Activated CD4-positive, CD25-positive, alpha-beta regulatory T cell treated with anti-CD3 and anti-CD28 coated beads, Interleukin-2, amount 50 U/mL, for 72 hours (primary cell): ENCODE results near the gene FTO.

ENCODE experiments used
- DNase-seq: peaks from one replicate; pipeline ENCODE4 v3.0.0; 2021

FTO gene

DNA sequence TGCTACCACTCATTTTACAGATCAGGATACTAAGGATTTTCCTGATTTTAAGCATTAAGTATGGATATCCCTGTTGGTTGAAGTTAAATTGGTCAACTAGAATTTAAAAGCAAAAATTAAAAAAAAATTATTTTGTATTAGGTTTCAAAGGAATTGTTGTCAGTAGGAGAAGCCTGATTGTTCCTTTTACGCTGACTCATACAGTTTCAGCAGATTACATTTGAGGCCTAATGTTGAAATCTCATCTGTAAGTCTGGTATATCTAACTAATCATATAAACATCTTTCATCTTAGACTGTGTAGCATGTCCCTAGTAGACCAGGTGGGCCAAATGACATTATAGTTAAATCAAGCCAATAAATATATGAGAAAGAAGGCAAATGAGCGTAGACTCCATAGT, 83.5 kb downstream of the FTO start:
- DNase-seq, result no peak

GRCh38 chr16:53789137-53789536, 85.2 kb downstream of the FTO start:
- DNase-seq, result no peak

DNA sequence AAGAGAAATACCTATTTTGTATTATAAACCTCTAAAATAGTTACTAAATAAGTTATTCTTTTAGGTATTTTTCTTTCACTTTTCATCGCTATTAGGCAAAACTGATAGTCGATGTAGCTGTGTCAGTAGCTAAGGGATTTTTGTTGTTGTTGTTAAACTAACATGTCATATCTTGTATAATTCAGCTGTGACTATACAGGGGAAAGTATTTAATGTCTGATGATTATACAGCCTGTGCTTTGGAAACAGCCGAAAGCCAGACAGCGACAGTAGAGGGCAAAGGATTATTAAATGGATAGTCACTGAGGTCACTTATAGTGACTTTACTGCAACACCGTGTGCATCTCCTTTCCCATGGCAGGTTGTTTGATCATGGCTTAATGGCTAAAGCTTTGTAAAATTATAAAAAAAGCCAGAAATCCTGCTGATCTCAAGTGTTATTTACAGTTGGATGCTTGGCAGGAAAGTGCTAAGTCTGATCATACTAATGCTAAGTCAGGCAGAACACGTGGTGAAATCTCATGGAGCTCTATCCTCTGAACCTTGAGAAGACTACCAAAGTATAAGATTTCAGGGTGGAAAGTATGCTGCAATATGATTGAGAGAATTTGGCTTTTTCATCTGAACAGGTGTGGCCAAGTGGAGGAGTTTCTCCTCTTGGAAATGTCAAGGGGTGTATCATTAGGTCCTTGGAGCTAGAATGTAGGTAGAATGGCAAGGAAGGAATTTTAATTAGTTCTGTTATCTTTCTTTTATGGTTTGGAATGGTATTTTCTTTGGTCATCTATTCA, 88.4 kb downstream of the FTO start:
- DNase-seq, result no peak

DNA sequence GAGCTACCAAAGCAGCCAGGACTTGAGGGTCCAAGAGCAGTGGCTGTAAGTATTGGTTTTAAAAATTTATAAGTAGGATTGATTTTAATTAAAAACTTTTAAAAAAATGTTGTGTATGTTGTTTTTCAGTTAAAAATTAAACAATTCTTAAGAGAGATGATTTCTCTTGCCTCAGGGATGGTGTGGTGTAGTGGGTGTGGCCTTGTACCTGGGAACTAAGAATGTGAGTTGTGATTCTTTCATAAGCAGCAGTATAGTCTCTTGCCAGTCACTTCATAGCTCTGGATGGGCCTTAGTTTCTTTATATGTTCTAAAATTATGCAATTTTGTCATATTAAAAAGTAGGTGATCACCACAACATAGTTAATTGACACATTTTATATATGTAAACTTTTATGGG, 99.5 kb downstream of the FTO start:
- no peak for DNase-seq

- DNase-seq, result no peak
Measured at GRCh38 chr16:53803998-53804397, 100.0 kb downstream of the FTO start.

GRCh38 chr16:53804467-53804866, 100.5 kb downstream of the FTO start:
- DNase-seq, result no peak

GRCh38 chr16:53805113-53805512, 101.2 kb downstream of the FTO start:
- no peak for DNase-seq

GRCh38 chr16:53805752-53806151, 101.8 kb downstream of the FTO start:
- DNase-seq, result no peak

DNA sequence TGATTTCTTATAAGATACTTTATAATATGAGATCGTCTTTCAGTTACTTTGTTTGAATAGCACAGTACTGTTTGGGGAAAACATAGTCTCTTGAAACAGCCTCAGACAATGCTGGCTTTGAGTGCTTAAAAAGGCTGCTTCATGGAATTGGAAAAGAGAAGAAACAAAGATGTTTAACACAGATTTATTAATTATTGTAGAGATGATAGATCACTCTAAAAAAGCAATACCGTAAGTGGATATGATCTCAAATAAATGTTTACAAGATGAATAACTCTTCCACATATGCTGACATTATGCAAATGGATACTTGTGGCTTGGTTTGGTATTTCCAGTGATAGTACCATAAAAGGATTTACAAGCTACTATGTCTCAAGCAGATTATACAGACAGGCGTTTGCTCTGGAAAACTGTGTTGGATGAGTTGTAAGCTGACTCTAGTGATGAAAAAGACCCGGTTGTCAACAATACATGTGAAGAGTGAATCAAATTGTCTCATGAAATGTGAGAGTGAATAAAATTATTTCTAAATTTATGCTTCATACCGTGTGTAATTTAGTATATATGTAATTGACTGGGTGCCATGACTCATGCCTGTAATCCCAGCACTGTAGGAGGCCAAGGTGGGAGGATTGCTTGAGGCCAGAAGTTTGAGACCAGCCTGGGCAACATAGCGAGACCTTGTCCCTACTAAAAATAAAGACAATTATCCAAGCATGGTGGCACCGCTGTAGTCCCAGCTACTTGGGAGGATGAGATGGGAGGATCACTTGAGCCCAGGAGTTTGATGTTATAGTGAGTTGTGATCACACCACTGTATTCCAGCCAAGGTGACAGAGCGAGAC, 105.4 kb downstream of the FTO start:
- DNase-seq, result no peak

GRCh38 chr16:53812914-53813313, 109.0 kb downstream of the FTO start:
- DNase-seq, result no peak

GRCh38 chr16:53814801-53815200, 110.8 kb downstream of the FTO start:
- DNase-seq, result no peak

- no peak for DNase-seq
Measured at GRCh38 chr16:53816211-53816836, 112.4 kb downstream of the FTO start.

- DNase-seq, result no peak
Measured at GRCh38 chr16:53817117-53817755, 113.3 kb downstream of the FTO start.

DNA sequence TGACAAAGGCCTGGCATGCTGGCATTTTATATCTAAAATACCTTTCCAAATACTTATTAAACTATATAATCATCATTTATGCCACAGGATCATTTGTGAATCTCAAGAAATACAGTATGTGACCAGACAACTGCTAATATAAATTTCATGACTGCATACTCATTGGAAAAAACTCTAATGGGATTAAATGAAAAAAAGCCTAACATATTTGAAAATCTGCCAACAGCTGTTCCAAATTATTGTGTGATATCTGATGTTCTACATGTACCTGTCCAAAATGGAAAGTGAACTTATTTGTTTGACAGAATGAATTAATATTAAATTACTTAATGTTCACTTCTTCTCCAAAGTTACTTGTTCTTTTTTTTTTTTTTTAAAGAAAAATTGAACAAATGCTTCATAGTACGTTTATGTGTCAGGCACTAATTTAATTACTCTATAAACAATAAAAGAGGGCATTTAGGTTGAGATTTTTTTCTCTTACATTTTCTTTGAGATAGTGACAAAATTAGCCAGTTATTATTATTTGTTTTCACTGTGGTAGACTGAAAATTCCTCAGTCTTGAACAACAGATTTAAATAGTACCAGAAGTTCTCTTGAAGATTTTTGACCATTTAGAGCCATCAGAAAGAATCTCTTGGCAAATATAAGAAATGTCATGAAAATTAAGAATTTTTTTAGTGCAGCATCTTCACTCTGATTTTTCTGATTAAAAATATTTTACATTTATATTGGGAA, 114.0 kb downstream of the FTO start:
- no peak for DNase-seq

- no peak for DNase-seq
Measured at GRCh38 chr16:53821487-53821886, 117.5 kb downstream of the FTO start.

DNA sequence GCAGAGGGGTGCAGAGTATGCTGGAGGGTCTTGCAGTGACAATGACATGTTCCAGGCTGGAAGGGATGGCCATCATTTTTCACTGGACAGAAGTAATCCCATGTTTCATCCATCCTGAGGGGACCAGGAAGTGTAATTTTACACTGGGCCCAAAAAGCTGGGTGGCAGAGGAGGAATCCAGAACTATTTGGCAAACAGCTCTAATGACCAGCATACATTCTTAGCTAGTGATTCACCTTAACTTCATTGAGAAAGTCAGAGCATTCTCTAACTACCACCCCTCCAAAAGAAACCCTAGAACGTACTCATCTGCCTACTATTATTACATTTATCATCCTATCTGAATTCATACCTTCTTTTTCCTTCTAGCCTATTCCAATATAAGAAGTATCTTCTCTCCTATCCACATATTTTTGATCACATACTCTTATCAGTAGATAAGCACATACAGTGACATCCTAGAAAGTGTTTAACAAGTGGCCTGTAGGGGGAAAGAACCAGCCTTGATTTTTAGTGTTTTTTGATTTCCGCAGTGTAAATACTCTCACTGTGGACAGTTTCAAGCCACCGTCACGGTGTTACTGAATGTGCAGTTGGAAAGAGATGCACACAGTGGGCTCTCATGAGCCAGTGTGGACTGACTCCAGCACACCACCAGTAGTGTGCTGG, 118.1 kb downstream of the FTO start:
- DNase-seq, result no peak

DNA sequence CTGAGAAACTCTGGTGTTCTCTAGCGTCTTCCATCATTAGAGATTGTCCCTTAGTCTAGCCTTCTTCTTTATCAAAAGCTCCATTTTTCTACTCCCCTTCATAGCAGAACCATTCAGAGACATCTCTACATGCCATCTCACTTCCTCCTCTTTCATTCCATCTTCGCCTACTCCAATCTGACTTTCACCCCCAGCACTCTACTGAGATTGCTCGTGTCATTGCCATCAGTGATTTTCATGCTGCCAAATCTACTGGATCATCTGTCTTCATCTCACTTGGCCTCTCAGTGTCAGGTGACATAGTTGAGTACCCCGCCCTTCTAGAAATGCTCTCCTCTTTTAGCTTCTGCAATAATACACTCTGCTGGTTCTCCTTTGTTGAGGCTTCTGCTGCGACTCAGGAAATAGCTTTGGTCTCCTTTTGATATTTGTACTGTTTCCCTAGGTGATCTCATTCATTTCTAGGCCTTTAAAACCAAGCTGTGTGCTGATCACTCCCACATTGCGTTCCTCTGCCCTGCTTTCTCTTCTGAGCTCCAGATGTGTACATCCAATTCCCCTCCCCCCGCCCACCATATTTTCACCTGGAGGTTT, 119.1 kb downstream of the FTO start:
- DNase-seq, result no peak

GRCh38 chr16:53826658-53827057, 122.7 kb downstream of the FTO start:
- DNase-seq, result no peak

DNA sequence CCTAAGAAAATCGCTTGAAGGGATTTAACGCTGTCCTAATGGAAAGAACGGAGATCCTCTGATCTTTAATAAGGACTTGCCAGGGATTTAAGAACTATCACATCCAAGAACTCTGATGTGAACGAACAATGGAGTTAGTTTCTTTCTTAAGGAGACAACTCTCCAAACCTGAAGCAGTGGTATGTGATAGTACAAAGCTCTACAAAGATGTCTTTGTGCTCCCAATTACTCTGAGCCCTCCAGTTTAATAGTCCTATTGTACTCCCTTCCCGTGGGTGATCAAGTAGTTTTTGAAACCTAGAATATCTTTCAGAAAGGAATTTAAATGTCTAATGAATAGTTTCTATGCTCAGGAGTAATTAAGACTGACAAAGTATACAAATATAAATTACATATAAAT, 123.8 kb downstream of the FTO start:
- DNase-seq, result no peak

DNA sequence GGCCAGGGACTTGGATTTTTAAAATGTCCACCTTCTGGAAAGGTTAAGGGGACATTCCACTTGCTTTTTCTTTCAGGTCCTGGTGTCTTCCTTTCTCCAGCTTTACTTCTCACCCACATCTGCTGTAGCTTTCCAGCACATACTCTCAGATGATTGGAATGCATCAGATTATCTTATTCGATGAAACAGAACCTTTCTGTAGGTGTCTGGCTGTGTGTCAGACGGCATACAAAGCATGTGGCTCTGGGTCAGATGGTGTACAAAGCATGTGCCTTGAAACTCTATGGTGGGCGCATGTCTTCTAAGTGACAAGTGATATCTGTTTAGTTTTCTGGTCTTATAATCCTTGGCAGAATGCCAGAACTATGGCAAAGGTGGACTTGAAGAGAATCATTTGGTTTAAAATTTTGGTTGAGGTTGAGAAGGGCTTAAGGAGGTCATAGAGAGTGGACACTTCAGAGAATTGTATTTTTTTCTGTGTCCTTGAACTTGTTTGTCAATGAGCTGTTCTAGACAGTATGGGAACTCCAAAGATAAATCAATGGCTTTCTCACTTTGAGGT, 125.3 kb downstream of the FTO start:
- DNase-seq, result no peak

GRCh38 chr16:53832896-53833544, 129.1 kb downstream of the FTO start:
- DNase-seq, result no peak
